Hematopoietic multipotent progenitor cell treated with erythropoietin and hydrocortisone succinate and interleukin-3 and kit ligand, for 17 days (in vitro differentiated cells): ENCODE data around the gene KDM4B.

ENCODE experiments used
- DNase-seq: peaks from one replicate; pipeline ENCODE4 v3.0.0-alpha.2; 2015; ENCODE audit warnings: low spot score

KDM4B gene

GRCh38 chr19:5048727-5049553, 80.0 kb downstream of the KDM4B start:
- no peak for DNase-seq

- DNase-seq, result no peak
Observed at GRCh38 chr19:5049561-5049960, 80.6 kb downstream of the KDM4B start.

GRCh38 chr19:5050067-5050656, 81.2 kb downstream of the KDM4B start:
- DNase-seq, result no peak

GRCh38 chr19:5050905-5051304, 82.0 kb downstream of the KDM4B start:
- DNase-seq, result no peak

- DNase-seq, result no peak
Observed at GRCh38 chr19:5051619-5052018, 82.7 kb downstream of the KDM4B start.

GRCh38 chr19:5052515-5052914, 83.6 kb downstream of the KDM4B start:
- DNase-seq, result no peak

GRCh38 chr19:5052945-5053485, 84.1 kb downstream of the KDM4B start:
- no peak for DNase-seq

GRCh38 chr19:5053661-5054060, 84.7 kb downstream of the KDM4B start:
- no peak for DNase-seq

- no peak for DNase-seq
Observed at GRCh38 chr19:5054551-5055456, 85.9 kb downstream of the KDM4B start.

- DNase-seq, result no peak
Observed at GRCh38 chr19:5055457-5055776, 86.5 kb downstream of the KDM4B start.

GRCh38 chr19:5057860-5058259, 88.9 kb downstream of the KDM4B start:
- no peak for DNase-seq

- DNase-seq, result no peak
Observed at GRCh38 chr19:5058521-5059212, 89.8 kb downstream of the KDM4B start.

- DNase-seq, result no peak
Observed at GRCh38 chr19:5059213-5059574, 90.3 kb downstream of the KDM4B start.

GRCh38 chr19:5059793-5060192, 90.9 kb downstream of the KDM4B start:
- DNase-seq, result no peak

GRCh38 chr19:5062195-5062594, 93.3 kb downstream of the KDM4B start:
- no peak for DNase-seq

- no peak for DNase-seq
Observed at GRCh38 chr19:5062799-5063198, 93.9 kb downstream of the KDM4B start.

- no peak for DNase-seq
Observed at GRCh38 chr19:5063873-5064645, 95.1 kb downstream of the KDM4B start.

- DNase-seq, result no peak
Observed at GRCh38 chr19:5064896-5065295, 96.0 kb downstream of the KDM4B start.

- DNase-seq, result no peak
Observed at GRCh38 chr19:5065663-5066093, 96.8 kb downstream of the KDM4B start.

GRCh38 chr19:5066768-5067167, 97.9 kb downstream of the KDM4B start:
- no peak for DNase-seq

- no peak for DNase-seq
Observed at GRCh38 chr19:5067678-5068077, 98.8 kb downstream of the KDM4B start.
